A673 (cell line): ENCODE results near the gene KRT40. TPM values are rescaled to one million over a fixed set of nuclear protein-coding genes. Genes with fewer than 3 reads are reported as not detected.

Experiments used
- BruUV-seq: library from RNA; stranded (reverse); fragments of 400-500 nt; replicated peaks from 2 replicates; lab custom pipeline; 2021; lab: Mats Ljungman, UMichigan
- CTCF ChIA-PET: fragments of 300-600 bp; sonication (Branson Sonifier 250); formaldehyde crosslinking; loops from one replicate; lab custom pipeline; 2022; ENCODE audit warnings: antibody characterized with exemption; lab: Charles Lee
- POLR2A ChIA-PET: fragments of 300-600 bp; sonication (Branson Sonifier 250); formaldehyde crosslinking; loops from one replicate; lab custom pipeline; 2022; ENCODE audit warnings: antibody characterized with exemption; ENCODE audit not compliant: low non-redundant PET; lab: Charles Lee
- DNase-seq: peaks from one replicate; pipeline ENCODE4 v3.0.0-alpha.2; 2015; ENCODE audit warnings: low spot score
- H3K27ac ChIP-seq: fragments of 200-600 bp; sonication (generic); 2 replicates; pipeline ENCODE4 v1.5.1; 2016; ENCODE audit warnings: mixed run types, low read depth, mild to moderate bottlenecking, mixed read lengths, antibody characterized with exemption, low read length; ENCODE audit not compliant: poor library complexity, severe bottlenecking
- H3K27me3 ChIP-seq: fragments of 200-600 bp; sonication (generic); replicated peaks from 2 replicates; pipeline ENCODE4 v1.6.1; 2017; ENCODE audit warnings: mixed run types, low read depth, mild to moderate bottlenecking, mixed read lengths, antibody characterized with exemption, low read length; ENCODE audit not compliant: insufficient read depth, poor library complexity
- H3K36me3 ChIP-seq: fragments of 200-600 bp; sonication (generic); 2 replicates; pipeline ENCODE4 v1.6.1; 2016; ENCODE audit warnings: mixed run types, mild to moderate bottlenecking, mixed read lengths, antibody characterized with exemption, low read length; ENCODE audit not compliant: insufficient read depth, poor library complexity, severe bottlenecking
- H3K4me1 ChIP-seq: fragments of 200-600 bp; sonication (generic); 2 replicates; pipeline ENCODE4 v1.6.1; 2017; ENCODE audit warnings: mixed run types, mild to moderate bottlenecking, mixed read lengths, antibody characterized with exemption, low read length; ENCODE audit not compliant: insufficient read depth, poor library complexity, severe bottlenecking
- H3K4me3 ChIP-seq: fragments of 200-600 bp; sonication (generic); 2 replicates; pipeline ENCODE4 v1.5.1; 2016; ENCODE audit warnings: low read depth, mixed run types, mild to moderate bottlenecking, mixed read lengths, low read length; ENCODE audit not compliant: poor library complexity, severe bottlenecking
- H3K9me3 ChIP-seq: fragments of 200-600 bp; sonication (generic); 2 replicates; pipeline ENCODE4 v1.6.1; 2016; ENCODE audit warnings: mixed run types, low read depth, mild to moderate bottlenecking, mixed read lengths, antibody characterized with exemption, low read length; ENCODE audit not compliant: poor library complexity, severe bottlenecking
- CTCF ChIP-seq: fragments of 300-800, 200-600 bp; sonication (generic); conservative IDR thresholded peaks from 2 replicates; pipeline ENCODE4 v1.5.1; 2017; ENCODE audit warnings: low read depth, mild to moderate bottlenecking, antibody characterized with exemption, low read length, moderate library complexity, mixed read lengths
- EZH2 ChIP-seq: fragments of 200-600 bp; sonication (generic); IDR thresholded peaks from 2 replicates; pipeline ENCODE4 v1.6.1; 2017; ENCODE audit warnings: borderline replicate concordance, low read depth, mild to moderate bottlenecking, mixed read lengths, antibody characterized with exemption, low read length; ENCODE audit not compliant: poor library complexity, severe bottlenecking
- intact Hi-C: fragments of 100-400 bp; cut with micrococcal nuclease; formaldehyde crosslinking; loops from one replicate; pipeline ENCODE4 v1.10.0; 2022; ENCODE audit not compliant: unreplicated experiment
- total RNA-seq: library from RNA; stranded (reverse); gene quantifications from 2 replicates; pipeline ENCODE4 v1.2.3, GENCODE V29; 2021

KRT40 gene
- total RNA-seq, 1 experiment from 2014 or later: 1.1 TPM

DNA sequence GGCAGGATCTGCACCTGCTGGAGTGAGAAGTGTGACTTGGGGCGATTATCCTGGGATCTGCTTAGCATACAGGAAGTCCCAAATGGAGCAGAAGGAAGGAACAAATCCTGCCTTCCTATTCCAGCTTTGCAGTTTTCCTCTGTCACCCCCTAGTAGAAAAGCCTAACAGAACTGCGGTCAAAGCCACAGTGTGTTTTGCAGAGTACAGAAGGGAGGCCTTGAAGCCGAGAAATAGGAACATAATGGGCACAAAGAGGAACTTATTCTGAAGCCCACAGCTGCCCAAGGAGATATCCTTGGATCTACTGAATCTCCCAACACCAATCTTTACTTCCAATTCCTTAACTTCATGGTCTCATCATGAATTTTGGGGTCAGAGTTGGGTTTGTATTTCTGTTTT lies 34.4 kb upstream of the KRT40 start:
- Histone ChIP-seq H3K36me3 (no peaks in the 10 kb centered on the region), H3K27me3 (no peaks in the 10 kb centered on the region), H3K9me3 (no peaks in the 10 kb centered on the region), H3K4me1 (no peaks in the 10 kb centered on the region), H3K27ac (no peak overlapping the region), H3K4me3 (no peak overlapping the region)
- ChIA-PET CTCF (no interaction called here), POLR2A (no interaction called here)
- no peak for DNase-seq
- intact Hi-C loops: no loop called here
- BruUV-seq: no TSS peak
- no peak for TF ChIP-seq CTCF
- no peak for TF ChIP-seq EZH2

DNA sequence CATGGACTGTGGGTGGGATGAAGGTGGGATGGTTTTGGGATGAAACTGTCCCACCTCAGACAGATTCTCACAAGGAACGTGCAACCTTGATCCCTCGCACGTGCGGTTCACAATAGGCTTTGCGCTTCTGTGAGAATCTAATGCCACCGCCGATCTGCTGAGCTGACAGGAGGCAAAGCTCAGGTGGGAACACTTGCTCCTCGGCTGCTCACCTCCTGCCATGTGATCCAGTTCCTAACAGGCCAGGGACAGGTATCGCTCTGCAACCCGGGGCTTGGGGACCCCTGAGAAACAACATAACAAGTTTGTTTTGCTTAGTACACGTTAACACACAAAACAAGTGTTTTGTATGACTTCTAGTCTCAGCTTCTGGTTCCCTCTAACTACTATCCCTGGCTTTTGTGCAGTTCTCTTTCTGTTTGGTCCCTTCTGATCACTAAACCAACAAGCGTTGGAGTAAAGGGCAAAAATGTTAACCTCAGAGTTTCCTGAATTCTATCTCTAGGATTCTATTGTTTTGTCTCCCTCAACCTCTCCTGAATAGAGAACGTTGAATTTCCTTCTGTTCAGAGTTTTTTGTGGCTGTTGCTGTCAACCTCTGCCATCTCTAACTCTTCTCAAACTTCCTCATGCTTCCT lies 32.6 kb upstream of the KRT40 start:
- TF ChIP-seq EZH2 (no peak), CTCF (no peak)
- intact Hi-C loops: no loop called here
- BruUV-seq: no TSS peak
- ChIA-PET CTCF (no interaction called here), POLR2A (no interaction called here)
- no peaks in the 10 kb centered on the region for H3K9me3 ChIP-seq
- no peaks in the 10 kb centered on the region for H3K27me3 ChIP-seq
- H3K27ac ChIP-seq: no peak overlapping the region
- H3K4me1 ChIP-seq: no peaks in the 10 kb centered on the region
- no peak for DNase-seq
- no peak overlapping the region for H3K4me3 ChIP-seq
- no peaks in the 10 kb centered on the region for H3K36me3 ChIP-seq

DNA sequence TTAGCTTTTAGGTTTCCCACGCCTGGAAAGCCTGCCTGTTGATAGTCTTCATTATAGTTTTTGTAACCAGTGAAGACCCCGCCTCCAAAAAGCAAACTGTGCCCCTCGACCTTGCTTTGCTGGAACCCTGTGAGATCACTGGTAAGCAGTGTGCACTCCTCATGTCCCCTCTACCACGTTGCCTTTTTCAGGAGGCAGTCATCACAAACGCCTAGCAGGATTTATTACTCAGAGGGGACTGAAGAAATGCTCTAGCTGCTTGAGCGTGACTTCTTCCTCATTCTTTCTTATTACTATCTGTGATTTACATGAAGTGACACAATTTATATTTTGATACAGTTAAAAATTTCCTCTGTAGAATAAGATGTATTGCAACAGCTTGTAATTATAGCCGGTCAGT lies 31.3 kb upstream of the KRT40 start:
- ChIA-PET POLR2A (no interaction called here), CTCF (no interaction called here)
- no peak for DNase-seq
- Histone ChIP-seq H3K9me3 (no peaks in the 10 kb centered on the region), H3K4me1 (no peaks in the 10 kb centered on the region), H3K4me3 (no peak overlapping the region), H3K36me3 (no peaks in the 10 kb centered on the region), H3K27ac (no peak overlapping the region), H3K27me3 (no peaks in the 10 kb centered on the region)
- BruUV-seq: no TSS peak
- intact Hi-C loops: no loop called here
- no peak for TF ChIP-seq CTCF
- no peak for TF ChIP-seq EZH2
